BLaER1 treated with 17β-estradiol and CSF1 and Interleukin-3, amounts not matched to agents 10 nM and 100 nM (cell line): ENCODE data around the gene INPP5A.
A peak's percentile ranks its signal among the peaks of the same experiment; 100 is the strongest.
"Not testable (repeated sequence)": the region's sequence is repeated elsewhere in the genome, so short reads cannot be mapped to it uniquely, and the experiment has no call there.

Experiments used
- H3K27ac ChIP-seq, 11 experiments: shearing (Covaris generic); formaldehyde crosslinking; 2 replicates each; pipeline ENCODE4 v1.8.1; 2022
- H3K27me3 ChIP-seq, 11 experiments: shearing (Covaris generic); formaldehyde crosslinking; 2 replicates each; pipeline ENCODE4 v1.8.1; 2022
- H3K36me3 ChIP-seq, 11 experiments: shearing (Covaris generic); formaldehyde crosslinking; 2 replicates each; pipeline ENCODE4 v1.8.1; 2022
- H3K4me1 ChIP-seq, 10 experiments: shearing (Covaris generic); formaldehyde crosslinking; 2 replicates each; pipeline ENCODE4 v1.8.1; 2022
- H3K4me2 ChIP-seq, 11 experiments: shearing (Covaris generic); formaldehyde crosslinking; 2 replicates each; pipeline ENCODE4 v1.8.1; 2022
- H3K4me3 ChIP-seq, 10 experiments: shearing (Covaris generic); formaldehyde crosslinking; 2 replicates each; pipeline ENCODE4 v1.8.1; 2022
- H3K9ac ChIP-seq, 11 experiments: shearing (Covaris generic); formaldehyde crosslinking; 2 replicates each; pipeline ENCODE4 v1.8.1; 2022
- H3K9me3 ChIP-seq, 11 experiments: shearing (Covaris generic); formaldehyde crosslinking; replicated peaks in 1 of 11; 2 replicates each; pipeline ENCODE4 v1.8.1; 2022
- H4K20me1 ChIP-seq, 11 experiments: shearing (Covaris generic); formaldehyde crosslinking; 2 replicates each; pipeline ENCODE4 v1.8.1; 2022
- Cebpa-rat ChIP-seq, 11 experiments: shearing (Covaris generic); IDR thresholded peaks; 2 replicates each; pipeline ENCODE4 v1.8.1; 2022

INPP5A gene

GRCh38 chr10:132742167-132742836 lies 204.7 kb downstream of the INPP5A start:
- Histone ChIP-seq H3K9ac (no peak overlapping the region), H3K27ac (no peak overlapping the region), H3K36me3 (peaks cover 0 to 60% (median 7%) of the 10 kb centered on the region in 11 experiments; a peak in 11 of 22 replicates), H3K27me3 (no peaks in the 10 kb centered on the region), H3K4me2 (no peak overlapping the region), H3K9me3 (no peaks in the 10 kb centered on the region), H3K4me1 (peaks cover 0 to 58% (median 39%) of the 10 kb centered on the region in 10 experiments; a peak in 14 of 20 replicates), H4K20me1 (peaks cover 0 to 99% (median 64%) of the 10 kb centered on the region in 11 experiments; a peak in 17 of 22 replicates), H3K4me3 (no peak overlapping the region)
- TF ChIP-seq Cebpa-rat (IDR thresholded peaks at IDR 0.05), result no peak

DNA sequence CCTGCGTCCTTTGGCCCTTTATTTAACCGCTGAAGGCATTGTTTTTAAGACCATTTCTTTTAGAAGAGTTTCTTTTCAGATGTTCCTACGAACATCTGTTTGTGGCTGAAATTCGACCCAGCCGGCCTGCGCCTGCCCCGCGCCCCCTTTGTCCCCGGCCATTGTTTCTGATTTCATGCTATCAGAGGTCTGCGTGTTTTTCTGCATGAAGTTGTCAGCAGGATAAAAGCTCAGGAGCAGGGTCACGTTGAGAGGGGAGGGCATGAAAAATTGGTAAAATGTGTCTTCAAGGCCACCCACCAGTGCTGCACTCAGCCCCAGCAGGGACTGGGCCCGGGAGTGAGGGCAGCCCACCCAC lies 205.2 kb downstream of the INPP5A start:
- no peaks in the 10 kb centered on the region for H3K27me3 ChIP-seq
- no peak overlapping the region for H3K9ac ChIP-seq
- peaks cover 0 to 99% (median 69%) of the 10 kb centered on the region in 11 experiments; a peak in 17 of 22 replicates for H4K20me1 ChIP-seq
- H3K36me3 ChIP-seq, result peaks cover 0 to 60% (median 7%) of the 10 kb centered on the region in 11 experiments; a peak in 11 of 22 replicates
- H3K9me3 ChIP-seq, result no peaks in the 10 kb centered on the region
- H3K4me1 ChIP-seq, result peaks cover 0 to 58% (median 41%) of the 10 kb centered on the region in 10 experiments; a peak in 14 of 20 replicates
- H3K4me2 ChIP-seq, result no peak overlapping the region
- TF ChIP-seq Cebpa-rat (IDR thresholded peaks at IDR 0.05), result no peak
- H3K4me3 ChIP-seq, result no peak overlapping the region
- H3K27ac ChIP-seq, result no peak overlapping the region

DNA sequence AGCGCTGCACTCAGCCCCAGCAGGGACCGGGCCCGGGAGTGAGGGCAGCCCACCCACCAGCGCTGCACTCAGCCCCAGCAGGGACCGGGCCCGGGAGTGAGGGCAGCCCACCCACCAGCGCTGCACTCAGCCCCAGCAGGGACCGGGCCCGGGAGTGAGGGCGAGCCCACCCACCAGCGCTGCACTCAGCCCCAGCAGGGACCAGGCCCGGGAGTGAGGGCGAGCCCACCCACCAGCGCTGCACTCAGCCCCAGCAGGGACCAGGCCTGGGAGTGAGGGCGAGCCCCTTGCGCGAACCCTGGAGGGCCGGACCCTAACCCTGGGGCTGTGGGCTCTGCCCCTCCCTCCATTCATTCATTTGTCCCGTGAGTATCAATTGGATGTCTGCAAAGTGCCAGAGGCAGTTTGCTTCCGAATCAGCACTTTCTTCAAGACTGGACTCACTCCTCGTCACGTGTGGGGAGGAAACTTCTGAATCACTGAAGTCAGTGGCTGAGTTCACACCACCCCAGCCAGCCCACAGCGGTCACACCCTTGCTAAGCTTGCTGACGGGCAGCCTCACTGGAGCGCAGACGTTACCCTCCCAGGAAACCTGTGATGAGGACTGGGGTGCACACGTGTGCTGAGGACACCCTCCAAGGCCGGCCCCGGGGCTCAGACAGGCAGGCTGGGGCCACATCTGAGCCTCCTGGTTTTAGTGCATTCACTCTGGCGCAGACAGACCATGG lies 205.8 kb downstream of the INPP5A start:
- peaks cover 0 to 57% (median 7%) of the 10 kb centered on the region in 11 experiments; a peak in 11 of 22 replicates for H3K36me3 ChIP-seq
- H4K20me1 ChIP-seq, result peaks cover 0 to 99% (median 70%) of the 10 kb centered on the region in 11 experiments; a peak in 17 of 22 replicates
- H3K9ac ChIP-seq, H3K27me3 ChIP-seq, H3K27ac ChIP-seq, H3K4me3 ChIP-seq, H3K9me3 ChIP-seq: not testable (repeated sequence)
- H3K4me1 ChIP-seq, result peaks cover 0 to 58% (median 41%) of the 10 kb centered on the region in 10 experiments; a peak in 14 of 20 replicates
- H3K4me2 ChIP-seq, result peak overlapping the region in 1 of 11 experiments; percentile 15; a peak in 1 of 22 replicates

GRCh38 chr10:132743925-132744490 lies 206.4 kb downstream of the INPP5A start:
- Histone ChIP-seq H3K4me2 (peak overlapping the region in 1 of 11 experiments; percentile 15; a peak in 1 of 22 replicates), H3K4me3 (no peak overlapping the region), H4K20me1 (peaks cover 0 to 99% (median 72%) of the 10 kb centered on the region in 11 experiments; a peak in 17 of 22 replicates), H3K9me3 (no peaks in the 10 kb centered on the region), H3K27me3 (no peaks in the 10 kb centered on the region; a peak in 1 of 22 replicates), H3K36me3 (peaks cover 0 to 56% (median 7%) of the 10 kb centered on the region in 11 experiments; a peak in 10 of 22 replicates), H3K27ac (no peak overlapping the region), H3K9ac (no peak overlapping the region; a peak in 1 of 22 replicates), H3K4me1 (peaks cover 0 to 58% (median 41%) of the 10 kb centered on the region in 10 experiments; a peak in 14 of 20 replicates)
- no peak for TF ChIP-seq Cebpa-rat (IDR thresholded peaks at IDR 0.05)

GRCh38 chr10:132744839-132745238 lies 207.3 kb downstream of the INPP5A start:
- Histone ChIP-seq H3K4me1 (peaks cover 0 to 58% (median 33%) of the 10 kb centered on the region in 10 experiments; a peak in 14 of 20 replicates), H4K20me1 (peaks cover 0 to 99% (median 72%) of the 10 kb centered on the region in 11 experiments; a peak in 17 of 22 replicates)
- TF ChIP-seq Cebpa-rat (IDR thresholded peaks at IDR 0.05), result no peak

GRCh38 chr10:132745511-132745910 lies 207.9 kb downstream of the INPP5A start:
- Histone ChIP-seq H4K20me1 (peaks cover 0 to 100% (median 72%) of the 10 kb centered on the region in 11 experiments; a peak in 17 of 22 replicates), H3K27me3 (no peaks in the 10 kb centered on the region; a peak in 1 of 22 replicates), H3K4me3 (no peak overlapping the region), H3K9me3 (no peaks in the 10 kb centered on the region), H3K4me1 (peaks cover 0 to 51% (median 29%) of the 10 kb centered on the region in 10 experiments; a peak in 14 of 20 replicates), H3K27ac (no peak overlapping the region), H3K4me2 (no peak overlapping the region), H3K9ac (no peak overlapping the region), H3K36me3 (peaks cover 0 to 60% (median 19%) of the 10 kb centered on the region in 11 experiments; a peak in 14 of 22 replicates)
- no peak for TF ChIP-seq Cebpa-rat (IDR thresholded peaks at IDR 0.05)

More at GRCh38 chr10:132744839-132745238, 207.3 kb downstream of the INPP5A start:
- Histone ChIP-seq H3K4me2 (no peak overlapping the region), H3K27me3 (no peaks in the 10 kb centered on the region; a peak in 1 of 22 replicates), H3K9ac (no peak overlapping the region), H3K36me3 (peaks cover 0 to 57% (median 13%) of the 10 kb centered on the region in 11 experiments; a peak in 14 of 22 replicates), H3K27ac (no peak overlapping the region), H3K4me3 (no peak overlapping the region), H3K9me3 (no peaks in the 10 kb centered on the region)

DNA sequence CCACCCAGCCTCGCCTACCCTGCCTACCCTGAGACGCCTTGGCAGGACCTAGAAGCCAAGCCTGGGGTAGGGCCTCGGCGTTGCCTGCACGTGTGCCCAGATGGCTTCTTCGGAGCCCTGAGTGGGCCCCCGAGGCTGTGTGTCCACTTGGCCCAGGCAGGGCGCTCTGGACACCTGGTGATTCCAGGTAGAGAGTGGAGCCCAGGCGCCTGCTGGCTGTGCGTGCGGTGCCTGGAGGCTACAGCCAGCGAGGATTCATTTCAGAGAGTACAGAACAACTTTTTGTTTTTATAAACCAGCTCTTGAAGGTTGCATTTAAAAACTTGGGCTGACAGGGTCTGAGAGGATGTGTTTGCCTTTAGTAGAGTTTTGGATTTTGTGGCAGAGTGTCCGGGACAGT lies 208.4 kb downstream of the INPP5A start:
- peak overlapping the region in 2 of 11 experiments; percentile 42 to 79; a peak in 1 of 22 replicates for H3K4me2 ChIP-seq
- H3K27ac ChIP-seq, result no peak overlapping the region
- H3K27me3 ChIP-seq, result no peaks in the 10 kb centered on the region; a peak in 1 of 22 replicates
- H3K9me3 ChIP-seq, result no peaks in the 10 kb centered on the region
- no peak overlapping the region for H3K9ac ChIP-seq
- no peak for TF ChIP-seq Cebpa-rat (IDR thresholded peaks at IDR 0.05)
- H3K4me1 ChIP-seq, result peaks cover 0 to 48% (median 29%) of the 10 kb centered on the region in 10 experiments; a peak in 14 of 20 replicates
- H3K4me3 ChIP-seq, result no peak overlapping the region
- peaks cover 0 to 60% (median 23%) of the 10 kb centered on the region in 11 experiments; a peak in 14 of 22 replicates for H3K36me3 ChIP-seq
- peaks cover 0 to 100% (median 67%) of the 10 kb centered on the region in 11 experiments; a peak in 17 of 22 replicates for H4K20me1 ChIP-seq

DNA sequence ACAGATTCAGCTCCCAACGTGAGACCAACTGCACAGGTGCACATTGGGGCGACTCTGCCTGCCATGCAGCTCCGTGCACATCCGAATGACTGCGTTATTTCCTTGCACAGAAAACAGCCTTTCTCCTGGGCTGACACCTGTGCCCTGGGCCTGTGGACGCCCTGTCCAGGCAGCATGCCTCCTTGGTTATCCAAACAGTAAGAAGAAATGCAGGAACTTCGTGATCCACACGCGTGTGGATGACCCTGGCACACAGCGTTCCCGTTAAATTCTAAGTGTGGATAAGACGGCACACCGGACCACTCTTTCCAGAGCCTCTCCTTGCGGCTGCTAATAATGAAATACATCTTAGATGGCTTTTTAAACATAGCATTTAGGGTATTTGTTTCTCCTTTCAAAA lies 208.8 kb downstream of the INPP5A start:
- no peak overlapping the region for H3K9ac ChIP-seq
- TF ChIP-seq Cebpa-rat (IDR thresholded peaks at IDR 0.05), result no peak
- H3K27ac ChIP-seq, result no peak overlapping the region

More for the DNA sequence above, 208.8 kb downstream of the INPP5A start:
- Histone ChIP-seq H3K9me3 (no peaks in the 10 kb centered on the region), H3K36me3 (peaks cover 0 to 60% (median 19%) of the 10 kb centered on the region in 11 experiments; a peak in 14 of 22 replicates), H3K4me3 (no peak overlapping the region), H4K20me1 (peaks cover 0 to 100% (median 66%) of the 10 kb centered on the region in 11 experiments; a peak in 17 of 22 replicates), H3K4me2 (peak overlapping the region in 5 of 11 experiments; percentile 42 to 84 (median 72); a peak in 4 of 22 replicates), H3K27me3 (no peaks in the 10 kb centered on the region; a peak in 1 of 22 replicates), H3K4me1 (peaks cover 0 to 48% (median 29%) of the 10 kb centered on the region in 10 experiments; a peak in 14 of 20 replicates)
